ENCODE measurements around the gene ATN1. TPM values are rescaled to one million over a fixed set of nuclear protein-coding genes. Genes with fewer than 3 reads are reported as not detected.
A peak's percentile ranks its signal among the peaks of the same experiment; 100 is the strongest.
"Not testable (repeated sequence)": the region's sequence is repeated elsewhere in the genome, so short reads cannot be mapped to it uniquely, and the experiment has no call there.

The ATN1 gene
- polyA plus RNA-seq, 1 donor, result 66.6 TPM

GRCh38 chr12:6903722-6904121 is 24.0 kb upstream of the ATN1 start:
- no peak for DNase-seq
- no peaks in the 10 kb centered on the region for H3K9me3 ChIP-seq (ENCODE audit: control insufficient read depth, low read depth, low read length)
- H3K27me3 ChIP-seq (ENCODE audit: control insufficient read depth, insufficient read depth, low read length), result no peaks in the 10 kb centered on the region
- peaks cover 7% of the 10 kb centered on the region for H3K36me3 ChIP-seq (ENCODE audit: control insufficient read depth, insufficient read depth, low read length)
- H3K4me1 ChIP-seq (ENCODE audit: control insufficient read depth, insufficient read depth, low read length), result peaks cover 13% of the 10 kb centered on the region
- H3K27ac ChIP-seq (ENCODE audit: low read length), result no peak overlapping the region
- no peak overlapping the region for H3K4me3 ChIP-seq (ENCODE audit: low read length)
- WGBS (ENCODE audit: insufficient coverage, low lambda C conversion rate), result no CpG with 5 or more reads among the region's 1 CpG

- peaks cover 7% of the 10 kb centered on the region for H3K36me3 ChIP-seq (ENCODE audit: control insufficient read depth, insufficient read depth, low read length)
- peak; percentile 94 to 95 for DNase-seq
- H3K4me1 ChIP-seq (ENCODE audit: control insufficient read depth, insufficient read depth, low read length), result peaks cover 13% of the 10 kb centered on the region
- H3K27ac ChIP-seq (ENCODE audit: low read length), result peak within 1 kb of the TSS; percentile 61
- H3K9me3 ChIP-seq (ENCODE audit: control insufficient read depth, low read depth, low read length), result no peaks in the 10 kb centered on the region
- H3K4me3 ChIP-seq (ENCODE audit: low read length), result peak within 1 kb of the TSS; percentile 74
- peaks cover under 1% of the 10 kb centered on the region for H3K27me3 ChIP-seq (ENCODE audit: control insufficient read depth, insufficient read depth, low read length)
- WGBS (ENCODE audit: insufficient coverage, low lambda C conversion rate), result 4% methylated on average over 5 of the region's 34 CpGs
Measured at GRCh38 chr12:6904280-6905276, 23.2 kb upstream of the ATN1 start, which contains the start of gene LRRC23. Gene LRRC23 (plus strand): TSS chr12:6904822. CDS start chr12:6905634, 812 bp downstream.

- no peak for DNase-seq
- Histone ChIP-seq H3K4me3 (ENCODE audit: low read length) (no peak overlapping the region), H3K36me3 (ENCODE audit: control insufficient read depth, insufficient read depth, low read length) (peaks cover 7% of the 10 kb centered on the region), H3K9me3 (ENCODE audit: control insufficient read depth, low read depth, low read length) (no peaks in the 10 kb centered on the region), H3K27me3 (ENCODE audit: control insufficient read depth, insufficient read depth, low read length) (peaks cover 3% of the 10 kb centered on the region), H3K4me1 (ENCODE audit: control insufficient read depth, insufficient read depth, low read length) (peaks cover 9% of the 10 kb centered on the region), H3K27ac (ENCODE audit: low read length) (no peak overlapping the region)
- 100% methylated on average over 1 of the region's 5 CpGs for WGBS (ENCODE audit: insufficient coverage, low lambda C conversion rate)
Measured at GRCh38 chr12:6905414-6906040, 22.2 kb upstream of the ATN1 start.

- H3K36me3 ChIP-seq (ENCODE audit: control insufficient read depth, insufficient read depth, low read length); H3K9me3 ChIP-seq (ENCODE audit: control insufficient read depth, low read depth, low read length); H3K4me1 ChIP-seq (ENCODE audit: control insufficient read depth, insufficient read depth, low read length); DNase-seq; H3K4me3 ChIP-seq (ENCODE audit: low read length); H3K27ac ChIP-seq (ENCODE audit: low read length): not testable (repeated sequence)
- 100% methylated on average over 1 of the region's 11 CpGs for WGBS (ENCODE audit: insufficient coverage, low lambda C conversion rate)
- H3K27me3 ChIP-seq (ENCODE audit: control insufficient read depth, insufficient read depth, low read length), result peaks cover 20% of the 10 kb centered on the region
Measured at GRCh38 chr12:6908141-6908540, 19.6 kb upstream of the ATN1 start.

- no CpG with 5 or more reads among the region's 4 CpGs for WGBS (ENCODE audit: insufficient coverage, low lambda C conversion rate)
- peaks cover 7% of the 10 kb centered on the region for H3K36me3 ChIP-seq (ENCODE audit: control insufficient read depth, insufficient read depth, low read length)
- H3K27me3 ChIP-seq (ENCODE audit: control insufficient read depth, insufficient read depth, low read length), result peaks cover 31% of the 10 kb centered on the region
- no peak for DNase-seq
- H3K4me3 ChIP-seq (ENCODE audit: low read length), result no peak overlapping the region
- no peak overlapping the region for H3K27ac ChIP-seq (ENCODE audit: low read length)
- peaks cover 10% of the 10 kb centered on the region for H3K4me1 ChIP-seq (ENCODE audit: control insufficient read depth, insufficient read depth, low read length)
- peaks cover 4% of the 10 kb centered on the region for H3K9me3 ChIP-seq (ENCODE audit: control insufficient read depth, low read depth, low read length)
Measured at GRCh38 chr12:6909421-6910145, 18.2 kb upstream of the ATN1 start.

- H3K4me3 ChIP-seq (ENCODE audit: low read length), result no peak overlapping the region
- no peak for DNase-seq
- peaks cover 2% of the 10 kb centered on the region for H3K36me3 ChIP-seq (ENCODE audit: control insufficient read depth, insufficient read depth, low read length)
- no peak overlapping the region for H3K27ac ChIP-seq (ENCODE audit: low read length)
- H3K9me3 ChIP-seq (ENCODE audit: control insufficient read depth, low read depth, low read length), result peaks cover 4% of the 10 kb centered on the region
- peaks cover 46% of the 10 kb centered on the region for H3K27me3 ChIP-seq (ENCODE audit: control insufficient read depth, insufficient read depth, low read length)
- WGBS (ENCODE audit: insufficient coverage, low lambda C conversion rate), result 93% methylated on average over 3 of the region's 15 CpGs
- peaks cover 12% of the 10 kb centered on the region for H3K4me1 ChIP-seq (ENCODE audit: control insufficient read depth, insufficient read depth, low read length)
Measured at GRCh38 chr12:6912164-6912935, 15.4 kb upstream of the ATN1 start.

- Histone ChIP-seq H3K36me3 (ENCODE audit: control insufficient read depth, insufficient read depth, low read length) (no peaks in the 10 kb centered on the region), H3K27me3 (ENCODE audit: control insufficient read depth, insufficient read depth, low read length) (peaks cover 46% of the 10 kb centered on the region), H3K4me3 (ENCODE audit: low read length) (peak within 1 kb of the TSS; percentile 42), H3K4me1 (ENCODE audit: control insufficient read depth, insufficient read depth, low read length) (peaks cover 12% of the 10 kb centered on the region), H3K27ac (ENCODE audit: low read length) (no peak within 1 kb of the TSS), H3K9me3 (ENCODE audit: control insufficient read depth, low read depth, low read length) (peaks cover 4% of the 10 kb centered on the region)
- WGBS (ENCODE audit: insufficient coverage, low lambda C conversion rate), result no CpG with 5 or more reads among the region's 68 CpGs
- peak; percentile 61 to 77 for DNase-seq
Measured at GRCh38 chr12:6914246-6914946, 13.4 kb upstream of the ATN1 start, which contains the start of gene ENO2. Gene ENO2 (plus strand): TSS chr12:6914580. CDS start chr12:6915833, 1,253 bp downstream.

- Histone ChIP-seq H3K4me1 (ENCODE audit: control insufficient read depth, insufficient read depth, low read length) (peaks cover 12% of the 10 kb centered on the region), H3K27me3 (ENCODE audit: control insufficient read depth, insufficient read depth, low read length) (peaks cover 42% of the 10 kb centered on the region), H3K4me3 (ENCODE audit: low read length) (peak overlapping the region; percentile 42), H3K9me3 (ENCODE audit: control insufficient read depth, low read depth, low read length) (peaks cover 4% of the 10 kb centered on the region), H3K36me3 (ENCODE audit: control insufficient read depth, insufficient read depth, low read length) (no peaks in the 10 kb centered on the region), H3K27ac (ENCODE audit: low read length) (no peak overlapping the region)
- no peak for DNase-seq
- 8% methylated on average over 2 of the region's 29 CpGs for WGBS (ENCODE audit: insufficient coverage, low lambda C conversion rate)
Measured at GRCh38 chr12:6914947-6915788, 12.6 kb upstream of the ATN1 start.
